Endometrial microvascular endothelial cells (primary cell): ENCODE results near the gene RAD23A. TPM values are rescaled to one million over a fixed set of nuclear protein-coding genes. Genes with fewer than 3 reads are reported as not detected.

Experiments
- in situ Hi-C: cut with HindIII; loops from 2 replicates; pipeline ENCODE4 v1.10.0; 2017; ENCODE audit warnings: low sequenced_read_pairs, low pct_unique_long_range_greater_than_20kb; ENCODE audit errors: inconsistent ontology term
- total RNA-seq: library from RNA; depleted of rRNA; stranded (reverse); fragments of >200 nt; gene quantifications from one replicate; pipeline ENCODE4 v1.2.3, GENCODE V29; 2015; ENCODE audit errors: inconsistent ontology term

The RAD23A gene
- total RNA-seq, 1 donor from 2014 or later: 138 TPM

DNA sequence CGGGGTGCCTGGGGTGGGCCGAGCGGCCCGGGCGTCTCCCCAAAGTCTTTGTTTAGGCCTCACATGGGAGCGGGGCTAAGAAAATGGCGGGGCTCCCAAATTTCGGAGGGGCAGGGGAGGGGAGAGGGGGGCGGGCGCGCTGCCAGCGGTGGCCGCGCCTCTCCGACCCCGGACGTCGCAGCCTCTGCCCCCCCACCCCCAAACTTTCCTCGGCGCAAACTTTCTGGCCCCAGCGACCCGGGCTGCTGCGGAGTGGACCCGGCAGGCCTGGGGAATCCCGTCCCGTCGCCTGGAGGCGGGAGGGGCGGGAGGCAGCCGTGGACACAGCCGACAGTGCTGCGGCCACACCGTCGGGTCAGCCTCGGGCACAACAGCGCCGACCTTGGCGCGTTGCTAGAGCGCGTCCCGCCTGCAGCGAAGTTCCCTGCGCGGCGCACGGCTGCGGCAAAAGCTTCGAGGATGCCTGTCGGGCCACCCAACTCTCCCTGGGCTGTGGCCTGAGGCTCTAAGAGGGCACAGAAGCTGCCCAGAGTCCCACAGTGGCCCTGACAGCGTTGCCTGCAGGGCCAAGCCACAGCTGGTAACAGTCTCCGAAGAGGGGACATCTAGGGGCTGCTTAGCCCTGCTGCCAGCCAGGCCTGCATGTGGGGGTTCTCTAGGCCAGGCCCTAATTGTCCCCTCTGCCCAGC is 50.9 kb downstream of the RAD23A start:
- in situ Hi-C loops: no loop called here

DNA sequence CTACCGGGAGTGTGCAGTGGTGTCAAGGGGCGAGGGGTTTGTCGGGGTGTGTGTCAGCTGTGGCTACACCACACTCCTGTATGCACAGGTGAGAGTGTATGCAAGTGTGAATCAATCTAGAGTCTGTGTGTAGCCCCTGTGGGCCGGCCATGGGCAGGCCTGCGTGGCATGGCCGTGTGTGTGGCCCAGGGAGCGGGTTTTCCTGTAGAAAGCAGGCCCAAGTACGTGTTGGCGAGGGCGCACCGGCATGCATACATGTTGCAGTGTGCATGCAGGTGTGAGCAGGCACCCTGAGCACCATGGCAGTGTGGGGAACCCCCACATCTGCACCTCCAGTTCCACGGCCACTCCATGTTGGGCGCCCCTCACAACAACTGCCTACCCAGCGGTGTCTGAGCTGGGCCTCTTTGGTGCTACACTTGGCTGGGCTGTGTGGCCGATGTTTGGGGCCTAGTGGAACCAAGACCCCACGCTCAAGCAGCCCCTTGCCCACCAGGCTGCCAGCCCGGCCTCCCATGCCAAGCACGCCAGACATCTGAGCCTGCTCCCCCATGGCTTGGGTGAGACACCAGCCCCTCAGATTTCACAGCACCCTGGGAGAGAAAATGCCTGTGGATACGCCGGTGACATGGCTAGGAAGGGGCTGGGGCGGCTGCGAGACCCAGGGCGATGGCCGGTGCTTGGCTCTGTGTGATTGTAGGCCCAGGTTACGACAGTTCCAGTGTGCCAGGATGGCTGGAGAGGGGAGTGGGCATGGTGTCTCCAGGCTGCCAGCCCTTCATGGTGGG is 51.7 kb downstream of the RAD23A start:
- in situ Hi-C loops: no loop called here

DNA sequence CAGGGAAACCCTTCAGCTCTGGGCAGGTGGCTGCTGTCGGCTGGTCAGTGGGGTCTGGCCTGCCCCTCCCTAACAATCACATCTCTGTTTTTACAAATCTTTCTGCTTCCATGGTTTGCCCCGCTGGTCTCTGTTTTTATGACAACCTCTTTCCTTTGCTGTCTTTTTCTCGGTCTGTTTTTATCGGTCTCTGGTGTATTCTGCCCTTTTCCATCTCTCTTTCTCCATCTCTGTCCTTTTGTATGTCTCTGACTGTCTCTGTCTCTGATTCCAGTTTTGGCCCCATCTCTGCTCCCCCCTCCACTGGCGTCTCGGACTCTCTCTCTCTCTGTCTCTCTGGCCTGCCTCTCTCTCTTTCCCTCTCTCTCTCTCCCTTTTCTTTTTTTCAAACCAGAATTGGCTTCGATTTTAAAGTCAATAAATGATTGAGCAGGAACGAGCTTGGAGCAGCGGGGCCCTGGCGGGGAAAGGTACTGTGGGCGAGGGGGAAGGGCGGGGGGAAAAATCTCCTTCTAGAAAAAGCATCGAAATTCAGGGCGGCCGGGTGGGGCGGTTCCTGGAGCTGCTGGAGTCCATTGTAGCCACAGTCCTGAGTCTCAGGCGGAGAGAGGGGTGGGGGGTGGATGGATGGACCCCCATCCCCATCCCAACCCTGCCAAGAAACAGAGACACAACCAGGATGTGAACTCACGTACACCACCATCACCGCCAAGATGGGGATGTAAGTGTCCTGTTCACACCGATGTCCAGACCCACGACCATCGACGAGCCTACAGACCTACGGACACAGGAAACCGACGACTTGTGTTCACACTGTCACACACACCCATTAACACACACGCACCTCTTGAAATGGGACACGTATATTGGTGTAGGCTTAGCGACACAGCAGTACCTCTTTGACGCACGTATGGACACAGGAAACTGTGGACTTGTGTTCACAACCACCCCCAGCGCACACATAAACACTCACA is 52.6 kb downstream of the RAD23A start:
- in situ Hi-C loops: no loop called here

DNA sequence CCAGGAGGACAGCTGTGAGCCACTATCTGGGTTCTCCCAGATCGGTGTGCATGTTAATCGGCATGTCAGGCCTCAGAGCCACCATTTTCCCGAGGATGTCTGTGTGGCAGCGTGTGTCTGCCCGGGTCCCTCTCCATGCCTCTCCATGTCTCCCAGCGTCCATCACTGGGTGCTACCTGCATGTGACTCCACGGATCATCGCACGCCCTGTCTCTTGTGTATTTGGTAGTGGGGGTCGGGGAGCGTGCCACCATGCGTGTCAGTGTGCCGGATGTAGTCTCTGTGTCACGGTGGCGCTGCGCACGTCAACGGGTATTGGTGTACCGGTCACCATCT is 55.5 kb downstream of the RAD23A start:
- in situ Hi-C loops: no loop called here

DNA sequence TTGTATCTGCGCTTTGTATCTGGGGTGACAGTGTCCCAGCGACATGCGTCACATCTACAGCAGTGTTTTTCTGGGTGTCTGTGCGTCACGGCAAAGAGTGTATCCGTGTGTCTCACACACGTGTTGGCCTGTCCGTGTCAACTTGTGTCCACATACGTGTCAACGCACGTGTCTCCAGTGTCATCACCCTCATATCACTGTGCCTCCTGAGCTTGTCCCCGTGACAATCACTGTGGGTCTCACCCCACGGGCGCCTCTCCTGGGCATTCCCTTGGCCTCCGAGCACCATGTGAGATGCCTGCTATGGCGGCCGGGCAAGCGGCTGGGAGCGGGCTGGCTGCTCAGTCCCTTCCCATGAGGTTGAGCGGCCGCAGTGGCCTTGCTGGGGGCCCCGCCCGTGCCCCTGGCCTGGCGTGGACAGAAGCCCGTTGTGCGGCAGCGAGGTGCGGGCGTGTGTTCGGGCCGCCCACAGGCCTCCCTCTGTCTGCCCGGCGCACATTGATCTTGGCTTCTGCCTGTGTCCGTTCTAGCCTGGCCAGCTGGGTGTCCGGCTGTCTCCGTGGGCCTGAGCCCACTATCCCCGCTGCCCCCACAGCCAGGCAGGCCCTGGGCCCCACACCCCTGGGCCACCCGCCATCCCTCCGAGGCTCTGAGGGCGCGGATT is 56.0 kb downstream of the RAD23A start:
- in situ Hi-C loops: no loop called here

DNA sequence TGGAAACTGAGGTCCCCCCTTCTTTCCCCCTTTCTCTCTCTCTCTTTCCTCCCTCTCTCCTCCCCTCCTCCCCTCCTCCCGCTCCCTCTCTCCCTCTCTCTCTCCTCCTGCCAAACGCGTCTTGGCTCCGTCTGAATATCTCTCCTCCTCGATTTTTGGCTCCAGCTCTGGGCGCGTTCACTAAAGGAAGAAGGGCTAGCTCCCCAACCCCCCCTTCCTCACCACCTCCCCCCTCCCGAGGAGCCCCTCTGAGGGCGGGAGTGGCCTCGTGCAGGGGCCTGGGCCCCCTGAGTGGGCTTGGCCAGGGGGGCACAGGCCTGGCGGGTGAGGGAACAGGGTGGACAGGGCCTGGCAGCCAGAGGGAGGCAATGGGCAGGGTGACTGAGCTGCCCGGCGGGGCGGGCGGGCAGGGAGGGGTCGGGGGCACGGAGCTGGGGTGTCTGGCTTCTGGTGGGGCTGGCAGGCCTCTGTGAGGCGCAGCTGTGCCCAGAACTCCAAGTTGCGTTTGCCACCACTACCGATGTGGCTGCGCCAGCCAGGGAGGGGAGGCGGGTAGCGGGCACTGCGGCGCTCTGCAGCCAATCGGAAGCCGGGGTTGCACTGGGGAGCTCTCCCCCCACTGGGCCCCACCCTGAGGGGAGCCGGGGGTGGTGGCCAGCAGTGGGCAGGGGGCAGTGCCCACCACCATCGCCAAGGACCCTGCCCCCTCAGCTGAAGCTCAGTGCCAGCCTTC is 56.7 kb downstream of the RAD23A start:
- in situ Hi-C loops: no loop called here

DNA sequence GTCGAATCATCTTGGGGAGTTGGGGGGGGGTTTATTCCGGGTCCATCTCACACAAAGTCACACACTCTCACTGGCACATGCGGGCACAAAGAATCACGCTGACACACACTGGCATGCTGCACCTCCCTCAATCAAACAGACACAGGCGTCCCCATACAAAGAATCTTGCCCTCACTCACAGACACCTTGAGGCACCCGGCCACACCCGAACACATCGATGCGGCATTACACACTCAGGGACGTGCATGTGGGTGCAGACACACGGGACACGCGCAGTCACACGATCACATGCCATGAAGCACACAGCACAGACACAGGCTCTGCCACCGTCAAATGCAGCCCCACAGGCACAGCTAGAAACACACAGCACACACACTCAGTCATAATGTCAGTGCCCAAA is 57.4 kb downstream of the RAD23A start:
- in situ Hi-C loops: no loop called here

Other genes with a start within 250 kb of the RAD23A start
- gene FBXW9, start 249.2 kb upstream of the RAD23A start, total RNA-seq: 7.2 TPM
- gene TNPO2, start 221.9 kb upstream of the RAD23A start, total RNA-seq: 23.1 TPM
- 359 TPM for gene TRIR, start 211.2 kb upstream of the RAD23A start, total RNA-seq
- 131 TPM for gene GET3, start 208.4 kb upstream of the RAD23A start, total RNA-seq
- not detected for gene BEST2, start 194.1 kb upstream of the RAD23A start, total RNA-seq
- gene HOOK2, start 170.3 kb upstream of the RAD23A start, total RNA-seq: 6.6 TPM
- 19.7 TPM for gene JUNB, start 154.4 kb upstream of the RAD23A start, total RNA-seq
- gene PRDX2, start 144.1 kb upstream of the RAD23A start, total RNA-seq: 259 TPM
- gene THSD8, start 143.8 kb upstream of the RAD23A start, total RNA-seq: not detected
- gene RNASEH2A, start 139.3 kb upstream of the RAD23A start, total RNA-seq: 40.8 TPM
- not detected for gene RTBDN, start 111.3 kb upstream of the RAD23A start, total RNA-seq
- 0.09 TPM for gene MAST1, start 107.3 kb upstream of the RAD23A start, total RNA-seq
- 35.1 TPM for gene DNASE2, start 64.4 kb upstream of the RAD23A start, total RNA-seq
- not detected for gene KLF1, start 58.7 kb upstream of the RAD23A start, total RNA-seq
- gene GCDH, start 54.7 kb upstream of the RAD23A start, total RNA-seq: 53.9 TPM
- not detected for gene SYCE2, start 26.6 kb upstream of the RAD23A start, total RNA-seq
- gene FARSA, start 12.2 kb upstream of the RAD23A start, total RNA-seq: 91.9 TPM
- gene CALR, start 7.3 kb upstream of the RAD23A start, total RNA-seq: 1,581 TPM
- gene GADD45GIP1, start 11.4 kb downstream of the RAD23A start, total RNA-seq: 41.4 TPM
- gene DAND5, start 23.7 kb downstream of the RAD23A start, total RNA-seq: not detected
- gene NFIX, start 49.6 kb downstream of the RAD23A start, total RNA-seq: 7.9 TPM
- gene LYL1, start 157.0 kb downstream of the RAD23A start, total RNA-seq: 135 TPM
- gene TRMT1, start 170.9 kb downstream of the RAD23A start, total RNA-seq: 53.1 TPM
- gene NACC1, start 172.4 kb downstream of the RAD23A start, total RNA-seq: 99.0 TPM
- 75.5 TPM for gene STX10, start 204.5 kb downstream of the RAD23A start, total RNA-seq
- 93.7 TPM for gene IER2, start 204.5 kb downstream of the RAD23A start, total RNA-seq